Measurements from ENCODE around the gene SH3BP4. TPM values are rescaled to one million over a fixed set of nuclear protein-coding genes. Genes with fewer than 3 reads are reported as not detected.

SH3BP4 gene
- total RNA-seq, 2 experiments from 2014 or later: 0.06 TPM; not detected in 1

DNA sequence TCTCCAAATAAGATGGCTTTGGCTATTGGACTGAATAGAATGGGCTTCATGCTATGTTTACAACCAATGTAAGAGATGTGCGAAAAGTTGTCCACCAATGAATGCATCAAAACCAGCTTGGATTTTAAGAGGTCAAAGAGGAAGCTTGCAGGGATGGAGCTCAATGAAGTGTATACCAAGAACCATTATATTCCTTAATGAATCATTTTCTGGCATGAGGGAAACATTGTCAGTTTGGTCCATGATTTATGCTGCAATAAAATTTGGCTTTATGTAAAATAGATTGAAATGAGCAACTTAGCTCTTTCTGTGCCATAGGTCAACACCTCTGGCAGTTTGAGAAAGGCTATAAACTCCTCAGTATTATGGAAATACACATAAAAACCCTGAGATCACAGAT lies 107.3 kb downstream of the SH3BP4 start:
- H3K4me1 ChIP-seq (ENCODE audit: insufficient read depth, low read length, poor library complexity, severe bottlenecking): peaks cover 15% of the 10 kb centered on the region
- intact Hi-C loops (cut with micrococcal nuclease; ENCODE audit: unreplicated experiment): no loop called here
- POLR2A ChIA-PET: no interaction called here
- H3K9me2 ChIP-seq (ENCODE audit: insufficient read depth, low read length): no peaks in the 10 kb centered on the region
- H4K20me1 ChIP-seq (ENCODE audit: insufficient read depth, low read length): no peaks in the 10 kb centered on the region
- H3K9me3 ChIP-seq (ENCODE audit: low read length): no peaks in the 10 kb centered on the region
- no peak overlapping the region for H2AFZ ChIP-seq (ENCODE audit: low read length)
- H3K4me2 ChIP-seq (ENCODE audit: low read length): no peak overlapping the region
- H3K79me2 ChIP-seq (ENCODE audit: insufficient read depth, low read depth, low read length): no peaks in the 10 kb centered on the region
- CTCF ChIA-PET (ENCODE audit: unreplicated experiment): no interaction called here
- H3K4me3 ChIP-seq (ENCODE audit: low read depth, low read length, poor library complexity, severe bottlenecking): no peak overlapping the region
- TF ChIP-seq CTCF (conservative IDR thresholded peaks at IDR 0.05; ENCODE audit: low read length) (no peak), EZH2phosphoT487 (IDR thresholded peaks at IDR 0.05; ENCODE audit: borderline replicate concordance, low read depth, low read length) (no peak)
- no peaks in the 10 kb centered on the region for H3K36me3 ChIP-seq (ENCODE audit: insufficient read depth, low read length)
- no peak for DNase-seq (ENCODE audit: low spot score)
- BruUV-seq (replicated peaks): no TSS peak
- no peak overlapping the region for H3K27ac ChIP-seq (ENCODE audit: low read depth, low read length, poor library complexity, severe bottlenecking)

- POLR2A ChIA-PET: no interaction called here
- no peak for DNase-seq (ENCODE audit: low spot score)
- H3K4me2 ChIP-seq (ENCODE audit: low read length): no peak overlapping the region
Observed at GRCh38 chr2:235061656-235062055, 109.8 kb downstream of the SH3BP4 start.

More at GRCh38 chr2:235061656-235062055, 109.8 kb downstream of the SH3BP4 start:
- Histone ChIP-seq H4K20me1 (ENCODE audit: insufficient read depth, low read length) (no peaks in the 10 kb centered on the region), H3K4me1 (ENCODE audit: insufficient read depth, low read length, poor library complexity, severe bottlenecking) (no peaks in the 10 kb centered on the region), H3K79me2 (ENCODE audit: insufficient read depth, low read depth, low read length) (no peaks in the 10 kb centered on the region), H2AFZ (ENCODE audit: low read length) (no peak overlapping the region), H3K36me3 (ENCODE audit: insufficient read depth, low read length) (no peaks in the 10 kb centered on the region), H3K27ac (ENCODE audit: low read depth, low read length, poor library complexity, severe bottlenecking) (no peak overlapping the region), H3K9me2 (ENCODE audit: insufficient read depth, low read length) (no peaks in the 10 kb centered on the region), H3K9me3 (ENCODE audit: low read length) (no peaks in the 10 kb centered on the region), H3K4me3 (ENCODE audit: low read depth, low read length, poor library complexity, severe bottlenecking) (no peak overlapping the region)
- TF ChIP-seq CTCF (conservative IDR thresholded peaks at IDR 0.05; ENCODE audit: low read length): no peak
- no peak for TF ChIP-seq EZH2phosphoT487 (IDR thresholded peaks at IDR 0.05; ENCODE audit: borderline replicate concordance, low read depth, low read length)
- CTCF ChIA-PET (ENCODE audit: unreplicated experiment): no interaction called here
- intact Hi-C loops (cut with micrococcal nuclease; ENCODE audit: unreplicated experiment): no loop called here
- no TSS peak for BruUV-seq (replicated peaks)
